22Rv1 (cell line): ENCODE measurements around the gene DCBLD2.

ENCODE experiments used
- ZFX ChIP-seq: fragments of 450-650 bp; IDR thresholded peaks from 2 replicates; pipeline ENCODE4 v1.6.1; 2017; ENCODE audit warnings: antibody characterized with exemption, borderline replicate concordance
- TF ChIP-seq, protein P1 (sequence below): fragments of 450-650 bp; IDR thresholded peaks from 2 replicates; pipeline ENCODE4 v1.5.1; 2017; ENCODE audit warnings: mild to moderate bottlenecking

DNA sequence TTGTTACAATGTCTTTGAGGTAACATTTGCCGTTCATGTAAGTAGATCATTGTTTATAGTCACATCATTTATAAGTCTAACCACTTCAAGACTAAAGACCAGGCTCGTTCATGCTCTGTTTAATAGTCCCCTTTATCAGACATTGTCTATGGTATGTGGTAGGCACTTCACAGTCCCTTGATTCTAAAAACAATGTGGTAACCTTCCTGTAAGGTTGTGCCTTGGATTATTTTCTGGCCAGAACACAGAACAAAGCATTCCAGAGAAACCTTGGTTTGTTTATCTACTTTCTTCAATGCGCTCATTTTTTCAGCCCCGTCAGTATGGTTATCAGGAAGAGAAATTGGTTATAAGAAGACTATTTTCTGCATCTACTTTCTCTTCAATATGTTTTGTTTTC is 154.6 kb downstream of the DCBLD2 start:
- TF ChIP-seq, protein P1, sequence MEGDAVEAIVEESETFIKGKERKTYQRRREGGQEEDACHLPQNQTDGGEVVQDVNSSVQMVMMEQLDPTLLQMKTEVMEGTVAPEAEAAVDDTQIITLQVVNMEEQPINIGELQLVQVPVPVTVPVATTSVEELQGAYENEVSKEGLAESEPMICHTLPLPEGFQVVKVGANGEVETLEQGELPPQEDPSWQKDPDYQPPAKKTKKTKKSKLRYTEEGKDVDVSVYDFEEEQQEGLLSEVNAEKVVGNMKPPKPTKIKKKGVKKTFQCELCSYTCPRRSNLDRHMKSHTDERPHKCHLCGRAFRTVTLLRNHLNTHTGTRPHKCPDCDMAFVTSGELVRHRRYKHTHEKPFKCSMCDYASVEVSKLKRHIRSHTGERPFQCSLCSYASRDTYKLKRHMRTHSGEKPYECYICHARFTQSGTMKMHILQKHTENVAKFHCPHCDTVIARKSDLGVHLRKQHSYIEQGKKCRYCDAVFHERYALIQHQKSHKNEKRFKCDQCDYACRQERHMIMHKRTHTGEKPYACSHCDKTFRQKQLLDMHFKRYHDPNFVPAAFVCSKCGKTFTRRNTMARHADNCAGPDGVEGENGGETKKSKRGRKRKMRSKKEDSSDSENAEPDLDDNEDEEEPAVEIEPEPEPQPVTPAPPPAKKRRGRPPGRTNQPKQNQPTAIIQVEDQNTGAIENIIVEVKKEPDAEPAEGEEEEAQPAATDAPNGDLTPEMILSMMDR = no peak
- TF ChIP-seq ZFX = no peak
